ENCODE measurements around the gene IDS. TPM values are rescaled to one million over a fixed set of nuclear protein-coding genes. Genes with fewer than 3 reads are reported as not detected.
"Not testable (repeated sequence)": the region's sequence is repeated elsewhere in the genome, so short reads cannot be mapped to it uniquely, and the experiment has no call there.

The IDS gene
- total RNA-seq, 1 experiment from 2014 or later: 263 TPM

DNA sequence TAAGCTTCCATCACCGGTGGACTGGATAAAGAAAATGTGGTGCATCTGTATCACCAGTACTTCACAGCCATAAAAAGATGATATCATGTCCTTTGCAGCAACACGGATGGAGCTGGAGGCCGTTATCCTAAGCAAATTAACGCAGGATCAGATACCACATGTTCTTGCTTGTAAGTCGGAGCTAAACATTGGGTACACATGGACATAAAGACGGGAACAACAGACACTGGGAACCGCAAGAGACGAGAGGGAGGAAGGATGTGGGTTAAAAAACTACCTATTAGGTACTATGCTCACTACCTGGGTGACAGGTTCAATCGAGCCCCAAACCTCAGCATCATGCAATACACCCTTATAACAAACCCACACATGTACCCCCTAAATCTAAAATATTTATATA, 16.3 kb upstream of the IDS start:
- Histone ChIP-seq H4K20me1 (ENCODE audit: insufficient read depth, low read depth, low read length) (no peaks in the 10 kb centered on the region), H3K27me3 (ENCODE audit: low read length) (no peaks in the 10 kb centered on the region), H3K9ac (ENCODE audit: low read length) (no peak overlapping the region), H3K9me2 (replicated peaks; ENCODE audit: insufficient read depth, low read length) (peaks cover 3% of the 10 kb centered on the region; the same call in 1 of the 2 replicates), H3K9me3 (ENCODE audit: low read length) (no peaks in the 10 kb centered on the region), H3K4me1 (ENCODE audit: low read length) (peaks cover 25% of the 10 kb centered on the region), H3K36me3 (ENCODE audit: insufficient read depth, low read length) (no peaks in the 10 kb centered on the region), H2AFZ (ENCODE audit: low read length) (no peak overlapping the region), H3K4me3 (ENCODE audit: low read length) (no peak overlapping the region), H3K79me2 (ENCODE audit: low read length) (no peaks in the 10 kb centered on the region), H3K4me2 (ENCODE audit: low read depth, low read length, poor library complexity, severe bottlenecking) (no peak overlapping the region), H3K27ac (ENCODE audit: low read length) (no peak overlapping the region)
- DNase-seq: no peak

DNA sequence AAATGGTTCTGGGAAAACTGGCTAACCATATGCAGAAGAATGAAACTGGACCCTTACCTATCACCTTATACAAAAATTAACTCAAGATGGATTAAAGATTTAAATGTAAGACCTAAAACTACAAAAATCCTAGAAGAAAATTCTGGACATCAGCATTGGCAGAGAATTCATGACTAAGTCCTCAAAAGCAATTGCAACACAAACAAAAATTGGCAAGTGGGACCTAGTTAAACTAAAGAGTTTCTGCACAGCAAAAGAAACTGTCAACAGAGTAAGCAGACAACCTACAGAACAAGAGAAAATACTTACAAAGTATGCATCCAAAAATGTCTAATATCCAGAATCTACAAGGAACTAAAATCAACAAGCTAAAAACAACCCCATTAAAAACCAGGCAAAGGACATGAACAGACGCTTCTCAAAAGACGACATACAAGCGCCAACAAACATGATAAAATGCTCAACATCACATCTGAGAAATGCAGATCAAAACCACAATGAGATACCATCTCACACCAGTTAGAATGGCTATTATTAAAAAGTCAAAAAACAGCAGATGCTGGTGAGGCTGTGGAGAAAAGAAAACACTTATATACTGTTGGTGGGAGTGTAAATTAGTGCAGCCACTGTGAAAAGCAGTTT, 15.7 kb upstream of the IDS start:
- H3K9me3 ChIP-seq (ENCODE audit: low read length); H3K9ac ChIP-seq (ENCODE audit: low read length); H3K79me2 ChIP-seq (ENCODE audit: low read length); H4K20me1 ChIP-seq (ENCODE audit: insufficient read depth, low read depth, low read length); H3K4me3 ChIP-seq (ENCODE audit: low read length); H3K36me3 ChIP-seq (ENCODE audit: insufficient read depth, low read length); H2AFZ ChIP-seq (ENCODE audit: low read length); DNase-seq; H3K9me2 ChIP-seq (replicated peaks; ENCODE audit: insufficient read depth, low read length); H3K27ac ChIP-seq (ENCODE audit: low read length); H3K4me2 ChIP-seq (ENCODE audit: low read depth, low read length, poor library complexity, severe bottlenecking); H3K27me3 ChIP-seq (ENCODE audit: low read length): not testable (repeated sequence)
- peaks cover 24% of the 10 kb centered on the region for H3K4me1 ChIP-seq (ENCODE audit: low read length)

- Histone ChIP-seq H3K4me3 (ENCODE audit: low read length) (no peak overlapping the region), H3K27me3 (ENCODE audit: low read length) (no peaks in the 10 kb centered on the region), H3K4me2 (ENCODE audit: low read depth, low read length, poor library complexity, severe bottlenecking) (no peak overlapping the region), H3K27ac (ENCODE audit: low read length) (no peak overlapping the region), H3K4me1 (ENCODE audit: low read length) (peaks cover 7% of the 10 kb centered on the region), H2AFZ (ENCODE audit: low read length) (no peak overlapping the region), H3K79me2 (ENCODE audit: low read length) (no peaks in the 10 kb centered on the region), H4K20me1 (ENCODE audit: insufficient read depth, low read depth, low read length) (no peaks in the 10 kb centered on the region), H3K9me2 (replicated peaks; ENCODE audit: insufficient read depth, low read length) (no peaks in the 10 kb centered on the region; the same call in 1 of the 2 replicates), H3K9me3 (ENCODE audit: low read length) (no peaks in the 10 kb centered on the region), H3K9ac (ENCODE audit: low read length) (no peak overlapping the region), H3K36me3 (ENCODE audit: insufficient read depth, low read length) (no peaks in the 10 kb centered on the region)
- no peak for DNase-seq
Measured at GRCh38 chrX:149518236-149518635, 13.1 kb upstream of the IDS start.

DNA sequence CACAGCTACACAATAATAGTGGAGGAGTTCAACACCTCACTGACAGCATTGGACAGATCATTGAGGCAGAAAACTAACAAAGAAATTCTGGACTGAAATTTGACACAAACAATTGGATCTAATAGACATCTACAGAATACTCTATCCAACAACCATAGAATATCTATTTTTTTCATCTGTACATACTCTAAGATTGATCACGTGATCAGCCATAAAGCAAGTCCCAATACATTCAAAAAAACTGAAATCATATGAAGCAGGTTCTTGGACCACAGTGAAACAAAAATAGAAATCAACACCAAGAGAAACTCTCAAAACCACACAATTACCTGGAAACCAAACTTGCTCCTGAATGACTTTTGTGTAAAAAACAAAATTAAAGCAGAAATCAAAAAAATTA, 12.2 kb upstream of the IDS start:
- no peak for DNase-seq
- no peaks in the 10 kb centered on the region for H3K9me3 ChIP-seq (ENCODE audit: low read length)
- H3K9ac ChIP-seq (ENCODE audit: low read length): no peak overlapping the region
- no peak overlapping the region for H3K27ac ChIP-seq (ENCODE audit: low read length)
- no peaks in the 10 kb centered on the region for H3K9me2 ChIP-seq (replicated peaks; ENCODE audit: insufficient read depth, low read length)
- H3K4me2 ChIP-seq (ENCODE audit: low read depth, low read length, poor library complexity, severe bottlenecking): no peak overlapping the region
- no peak overlapping the region for H2AFZ ChIP-seq (ENCODE audit: low read length)
- H4K20me1 ChIP-seq (ENCODE audit: insufficient read depth, low read depth, low read length): no peaks in the 10 kb centered on the region
- no peaks in the 10 kb centered on the region for H3K79me2 ChIP-seq (ENCODE audit: low read length)
- no peaks in the 10 kb centered on the region for H3K36me3 ChIP-seq (ENCODE audit: insufficient read depth, low read length)
- H3K4me3 ChIP-seq (ENCODE audit: low read length): no peak overlapping the region
- no peaks in the 10 kb centered on the region for H3K27me3 ChIP-seq (ENCODE audit: low read length)
- peaks cover 10% of the 10 kb centered on the region for H3K4me1 ChIP-seq (ENCODE audit: low read length)

DNA sequence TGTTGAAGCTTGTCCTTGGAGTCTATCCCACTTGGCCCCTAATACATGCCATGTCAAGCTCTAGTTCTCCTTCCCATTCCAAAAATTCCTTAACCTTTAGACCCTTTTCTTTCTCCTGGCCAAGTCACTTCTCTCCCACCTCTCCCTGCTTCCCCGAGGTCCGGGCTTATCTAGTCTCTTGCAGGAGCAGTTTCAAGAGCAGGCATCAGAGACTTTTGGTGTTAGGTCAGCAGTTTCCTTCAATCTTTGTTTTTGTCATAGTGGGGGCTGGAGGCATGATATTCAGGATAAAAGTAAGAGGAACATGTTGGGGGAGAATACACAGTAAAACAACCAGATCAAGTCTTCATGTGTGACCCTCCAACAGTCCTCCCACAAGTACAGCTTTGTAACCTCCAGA, 11.5 kb upstream of the IDS start:
- Histone ChIP-seq H4K20me1 (ENCODE audit: insufficient read depth, low read depth, low read length) (no peaks in the 10 kb centered on the region), H3K4me2 (ENCODE audit: low read depth, low read length, poor library complexity, severe bottlenecking) (no peak overlapping the region), H3K79me2 (ENCODE audit: low read length) (no peaks in the 10 kb centered on the region), H3K4me3 (ENCODE audit: low read length) (no peak overlapping the region), H3K27me3 (ENCODE audit: low read length) (no peaks in the 10 kb centered on the region), H3K9ac (ENCODE audit: low read length) (no peak overlapping the region), H3K9me2 (replicated peaks; ENCODE audit: insufficient read depth, low read length) (no peaks in the 10 kb centered on the region), H2AFZ (ENCODE audit: low read length) (no peak overlapping the region), H3K27ac (ENCODE audit: low read length) (no peak overlapping the region), H3K36me3 (ENCODE audit: insufficient read depth, low read length) (no peaks in the 10 kb centered on the region), H3K9me3 (ENCODE audit: low read length) (no peaks in the 10 kb centered on the region), H3K4me1 (ENCODE audit: low read length) (peaks cover 10% of the 10 kb centered on the region)
- DNase-seq: no peak

DNA sequence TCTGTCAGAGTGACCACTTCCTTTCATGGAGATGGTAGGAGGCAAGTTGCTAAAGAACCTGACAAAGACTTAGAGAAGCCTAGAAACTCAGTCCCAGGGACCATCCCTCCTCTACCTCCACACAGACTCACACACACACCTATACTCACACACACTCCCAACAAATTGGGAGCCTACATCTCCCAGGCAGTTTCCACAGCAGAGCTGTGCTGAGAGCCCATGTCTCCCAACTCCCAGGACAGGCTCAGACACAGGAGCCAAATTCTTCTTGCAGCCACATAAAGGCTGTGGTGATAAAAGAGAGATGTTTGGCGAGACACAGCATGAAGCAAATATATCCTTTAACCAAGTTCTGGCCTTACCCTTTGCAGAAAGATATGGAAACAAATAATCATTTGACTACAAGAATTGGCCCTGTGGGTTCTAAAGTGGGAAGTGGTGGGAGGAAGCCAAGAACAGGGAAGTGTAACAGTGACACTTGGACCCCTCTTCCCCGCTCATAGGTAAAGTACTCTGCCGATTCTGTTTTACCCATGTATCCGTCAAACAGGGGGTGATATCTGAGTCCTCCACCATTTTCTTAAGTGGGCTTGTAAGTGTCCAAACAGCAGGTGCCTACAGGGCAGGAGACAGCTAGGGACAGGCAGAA, 11.0 kb upstream of the IDS start:
- no peak overlapping the region for H3K9ac ChIP-seq (ENCODE audit: low read length)
- no peaks in the 10 kb centered on the region for H3K9me2 ChIP-seq (replicated peaks; ENCODE audit: insufficient read depth, low read length)
- no peak overlapping the region for H3K4me2 ChIP-seq (ENCODE audit: low read depth, low read length, poor library complexity, severe bottlenecking)
- H3K4me3 ChIP-seq (ENCODE audit: low read length): no peak overlapping the region
- H2AFZ ChIP-seq (ENCODE audit: low read length): no peak overlapping the region
- no peaks in the 10 kb centered on the region for H3K9me3 ChIP-seq (ENCODE audit: low read length)
- peaks cover 10% of the 10 kb centered on the region for H3K4me1 ChIP-seq (ENCODE audit: low read length)
- no peaks in the 10 kb centered on the region for H3K79me2 ChIP-seq (ENCODE audit: low read length)
- no peak for DNase-seq
- H4K20me1 ChIP-seq (ENCODE audit: insufficient read depth, low read depth, low read length): no peaks in the 10 kb centered on the region
- H3K36me3 ChIP-seq (ENCODE audit: insufficient read depth, low read length): no peaks in the 10 kb centered on the region
- no peaks in the 10 kb centered on the region for H3K27me3 ChIP-seq (ENCODE audit: low read length)
- H3K27ac ChIP-seq (ENCODE audit: low read length): no peak overlapping the region

DNA sequence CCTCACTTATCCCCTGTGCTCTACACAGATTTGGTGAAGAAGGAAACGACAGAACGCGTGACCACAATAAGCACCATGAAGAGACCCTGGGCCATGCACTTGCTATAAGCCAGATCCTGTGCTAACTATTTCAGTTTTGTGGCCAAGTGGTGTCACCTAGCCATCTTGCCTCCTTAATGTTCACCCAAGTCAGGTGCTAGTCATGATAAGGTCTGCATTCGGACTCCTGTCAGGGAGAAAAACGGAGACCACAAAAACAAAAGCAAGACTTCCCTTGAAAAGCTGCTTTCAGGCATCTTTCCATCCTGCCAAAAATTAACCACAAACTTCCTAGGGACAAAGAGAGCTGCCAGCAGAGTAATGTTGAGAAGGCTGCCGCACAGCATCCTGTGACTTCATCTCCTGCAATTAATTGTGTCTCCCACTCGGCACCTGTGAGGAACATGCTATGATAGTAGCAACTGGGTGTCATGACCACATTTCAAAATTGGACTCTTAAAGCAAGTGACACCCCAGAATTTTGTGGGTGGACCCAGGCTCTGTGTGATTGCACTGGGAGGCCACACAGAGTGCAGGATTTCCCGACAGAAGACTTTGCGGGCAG, 8.8 kb upstream of the IDS start:
- Histone ChIP-seq H2AFZ (ENCODE audit: low read length) (no peak overlapping the region), H3K27ac (ENCODE audit: low read length) (no peak overlapping the region), H3K36me3 (ENCODE audit: insufficient read depth, low read length) (no peaks in the 10 kb centered on the region), H3K9me2 (replicated peaks; ENCODE audit: insufficient read depth, low read length) (no peaks in the 10 kb centered on the region), H3K4me3 (ENCODE audit: low read length) (no peak overlapping the region), H4K20me1 (ENCODE audit: insufficient read depth, low read depth, low read length) (no peaks in the 10 kb centered on the region), H3K4me2 (ENCODE audit: low read depth, low read length, poor library complexity, severe bottlenecking) (no peak overlapping the region), H3K9ac (ENCODE audit: low read length) (no peak overlapping the region), H3K27me3 (ENCODE audit: low read length) (no peaks in the 10 kb centered on the region), H3K79me2 (ENCODE audit: low read length) (no peaks in the 10 kb centered on the region), H3K9me3 (ENCODE audit: low read length) (no peaks in the 10 kb centered on the region), H3K4me1 (ENCODE audit: low read length) (peaks cover 14% of the 10 kb centered on the region)
- DNase-seq: no peak

- Histone ChIP-seq H3K4me2 (ENCODE audit: low read depth, low read length, poor library complexity, severe bottlenecking) (no peak overlapping the region), H2AFZ (ENCODE audit: low read length) (no peak overlapping the region; the same call in 1 of the 2 replicates), H3K36me3 (ENCODE audit: insufficient read depth, low read length) (no peaks in the 10 kb centered on the region), H3K9ac (ENCODE audit: low read length) (no peak overlapping the region), H3K9me3 (ENCODE audit: low read length) (no peaks in the 10 kb centered on the region), H3K79me2 (ENCODE audit: low read length) (no peaks in the 10 kb centered on the region), H3K9me2 (replicated peaks; ENCODE audit: insufficient read depth, low read length) (no peaks in the 10 kb centered on the region), H3K4me3 (ENCODE audit: low read length) (no peak overlapping the region), H3K27ac (ENCODE audit: low read length) (no peak overlapping the region), H3K27me3 (ENCODE audit: low read length) (no peaks in the 10 kb centered on the region), H3K4me1 (ENCODE audit: low read length) (peaks cover 14% of the 10 kb centered on the region), H4K20me1 (ENCODE audit: insufficient read depth, low read depth, low read length) (no peaks in the 10 kb centered on the region)
- DNase-seq: peak; percentile 89
Measured at GRCh38 chrX:149512225-149512885, 7.2 kb upstream of the IDS start.

All from Karpas-422 (cell line).